Ascending aorta (tissue), 2 donors: ENCODE results near the gene FBXO38. TPM values are rescaled to one million over a fixed set of nuclear protein-coding genes. Genes with fewer than 3 reads are reported as not detected.

ENCODE experiments used
- DNase-seq, 2 donors: peaks; one replicate each; pipeline ENCODE4 v3.0.0-alpha.2; 2019; ENCODE audit warnings: low spot score in 2 of 2
- H3K27ac ChIP-seq, 2 donors: fragments of 200-600 bp; sonication (generic); one replicate each; pipeline ENCODE4 v1.5.1; 2016 to 2017; ENCODE audit warnings: mild to moderate bottlenecking in 1 of 2
- H3K27me3 ChIP-seq: fragments of 200-600 bp; sonication (generic); one replicate; pipeline ENCODE4 v1.5.1; 2017
- H3K36me3 ChIP-seq, 2 donors: fragments of 200-600 bp; sonication (generic); one replicate each; pipeline ENCODE4 v1.5.1; 2016
- H3K4me1 ChIP-seq, 2 donors: fragments of 200-600 bp; sonication (generic); one replicate each; pipeline ENCODE4 v1.5.1; 2016 to 2017; ENCODE audit warnings: mild to moderate bottlenecking in 1 of 2
- H3K4me3 ChIP-seq, 2 donors: fragments of 200-600 bp; sonication (generic); one replicate each; pipeline ENCODE4 v1.5.1; 2016 to 2017; ENCODE audit warnings: mild to moderate bottlenecking in 1 of 2
- H3K9me3 ChIP-seq, 2 donors: fragments of 200-600 bp; sonication (generic); one replicate each; pipeline ENCODE4 v1.5.1; 2016
- intact Hi-C: fragments of 100-400 bp; cut with DNase I; formaldehyde crosslinking; loops from one replicate; pipeline ENCODE4 v1.15.1; 2023
- total RNA-seq: library from RNA; depleted of rRNA; stranded (reverse); fragments of >200 nt; gene quantifications from one replicate; pipeline ENCODE4 v1.1.0, GENCODE V29; 2016
- TF ChIP-seq, protein P1 (sequence below), 3 experiments: fragments of 200-600 bp in 2 of 3; fragments of 450-650 bp in 1 of 3; sonication (generic) in 2 of 3; IDR thresholded peaks; one replicate each; pipeline ENCODE4 v1.5.1; 2016 to 2019; ENCODE audit warnings: antibody characterized with exemption in 3 of 3, mild to moderate bottlenecking in 1 of 3, moderate library complexity in 1 of 3

The FBXO38 gene
- total RNA-seq, 1 donor from 2014 or later: 12.1 TPM

DNA sequence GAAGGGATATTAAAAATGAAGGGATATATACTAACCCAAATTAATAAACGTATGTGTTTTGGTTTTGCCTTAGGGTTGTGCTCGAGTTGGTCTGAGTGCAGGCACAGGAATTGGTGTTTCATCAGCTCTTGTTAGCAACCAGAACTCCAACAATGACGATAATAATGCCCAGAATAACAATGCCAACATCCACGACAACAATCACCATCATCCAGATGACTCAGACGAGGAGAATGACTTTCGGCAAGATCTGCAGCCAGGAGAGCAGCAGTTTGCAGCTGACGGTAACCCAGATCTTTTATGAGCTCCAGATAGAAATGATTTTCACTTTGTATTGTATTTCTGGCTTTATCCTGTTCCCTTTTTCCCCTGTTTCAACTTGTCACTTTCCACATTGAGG is 33.2 kb downstream of the FBXO38 start:
- Histone ChIP-seq H3K36me3 (peaks cover 38 to 91% of the 10 kb centered on the region in 2 donors), H3K27ac (no peak overlapping the region), H3K4me3 (no peak overlapping the region), H3K4me1 (no peaks in the 10 kb centered on the region), H3K27me3 (no peaks in the 10 kb centered on the region), H3K9me3 (no peaks in the 10 kb centered on the region)
- intact Hi-C loops: no loop called here
- DNase-seq: no peak
- TF ChIP-seq, protein P1, sequence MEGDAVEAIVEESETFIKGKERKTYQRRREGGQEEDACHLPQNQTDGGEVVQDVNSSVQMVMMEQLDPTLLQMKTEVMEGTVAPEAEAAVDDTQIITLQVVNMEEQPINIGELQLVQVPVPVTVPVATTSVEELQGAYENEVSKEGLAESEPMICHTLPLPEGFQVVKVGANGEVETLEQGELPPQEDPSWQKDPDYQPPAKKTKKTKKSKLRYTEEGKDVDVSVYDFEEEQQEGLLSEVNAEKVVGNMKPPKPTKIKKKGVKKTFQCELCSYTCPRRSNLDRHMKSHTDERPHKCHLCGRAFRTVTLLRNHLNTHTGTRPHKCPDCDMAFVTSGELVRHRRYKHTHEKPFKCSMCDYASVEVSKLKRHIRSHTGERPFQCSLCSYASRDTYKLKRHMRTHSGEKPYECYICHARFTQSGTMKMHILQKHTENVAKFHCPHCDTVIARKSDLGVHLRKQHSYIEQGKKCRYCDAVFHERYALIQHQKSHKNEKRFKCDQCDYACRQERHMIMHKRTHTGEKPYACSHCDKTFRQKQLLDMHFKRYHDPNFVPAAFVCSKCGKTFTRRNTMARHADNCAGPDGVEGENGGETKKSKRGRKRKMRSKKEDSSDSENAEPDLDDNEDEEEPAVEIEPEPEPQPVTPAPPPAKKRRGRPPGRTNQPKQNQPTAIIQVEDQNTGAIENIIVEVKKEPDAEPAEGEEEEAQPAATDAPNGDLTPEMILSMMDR (IDR thresholded peaks at IDR 0.05): no peak

DNA sequence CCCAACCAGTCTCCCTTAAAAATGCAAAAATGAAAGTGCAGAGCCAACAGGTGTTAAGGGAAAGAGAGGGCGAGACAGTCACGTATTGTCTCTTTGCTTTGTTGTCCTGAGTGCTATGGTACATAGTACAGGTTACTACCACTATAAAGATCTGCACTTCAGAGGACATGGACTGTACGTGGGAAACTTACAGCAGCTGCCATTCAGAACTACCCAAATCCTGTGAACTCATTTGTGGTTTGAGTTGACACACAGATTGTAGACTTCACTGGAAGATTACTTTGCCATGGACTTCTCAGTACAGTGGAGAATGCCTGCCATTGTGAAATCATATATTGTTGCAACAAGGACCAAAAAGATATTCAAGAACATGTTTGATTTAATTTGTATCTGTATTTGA is 34.8 kb downstream of the FBXO38 start:
- TF ChIP-seq, protein P1 (IDR thresholded peaks at IDR 0.05): no peak
- H3K4me3 ChIP-seq: no peak overlapping the region
- DNase-seq: no peak
- no peaks in the 10 kb centered on the region for H3K4me1 ChIP-seq
- H3K27me3 ChIP-seq: no peaks in the 10 kb centered on the region
- H3K36me3 ChIP-seq: peaks cover 37 to 91% of the 10 kb centered on the region in 2 donors
- H3K9me3 ChIP-seq: no peaks in the 10 kb centered on the region
- no peak overlapping the region for H3K27ac ChIP-seq
- intact Hi-C loops: no loop called here

DNA sequence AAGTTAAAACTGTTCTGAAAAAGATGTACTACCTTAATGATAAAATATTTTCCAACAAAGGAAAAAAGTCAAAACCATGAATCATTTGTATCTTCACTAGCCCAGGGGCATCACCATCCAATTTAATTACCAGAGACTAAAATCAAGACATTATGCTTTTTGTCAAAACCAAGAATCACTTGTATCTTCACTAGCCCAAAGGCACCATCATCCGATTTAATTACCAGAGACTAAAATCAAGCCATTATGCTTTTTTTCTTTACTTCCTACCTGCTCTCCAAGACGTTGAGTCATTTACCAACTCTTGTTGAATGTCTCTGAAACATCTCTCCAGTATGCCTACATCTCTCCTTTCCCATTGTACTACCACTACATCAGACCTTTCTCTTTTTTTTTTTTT is 37.9 kb downstream of the FBXO38 start:
- H3K4me1 ChIP-seq: no peaks in the 10 kb centered on the region
- H3K9me3 ChIP-seq: no peaks in the 10 kb centered on the region
- peaks cover 55 to 93% of the 10 kb centered on the region in 2 donors for H3K36me3 ChIP-seq
- H3K27ac ChIP-seq: no peak overlapping the region
- no peaks in the 10 kb centered on the region for H3K27me3 ChIP-seq
- no peak overlapping the region for H3K4me3 ChIP-seq
- TF ChIP-seq, protein P1 (IDR thresholded peaks at IDR 0.05): no peak
- no peak for DNase-seq
- intact Hi-C loops: no loop called here

DNA sequence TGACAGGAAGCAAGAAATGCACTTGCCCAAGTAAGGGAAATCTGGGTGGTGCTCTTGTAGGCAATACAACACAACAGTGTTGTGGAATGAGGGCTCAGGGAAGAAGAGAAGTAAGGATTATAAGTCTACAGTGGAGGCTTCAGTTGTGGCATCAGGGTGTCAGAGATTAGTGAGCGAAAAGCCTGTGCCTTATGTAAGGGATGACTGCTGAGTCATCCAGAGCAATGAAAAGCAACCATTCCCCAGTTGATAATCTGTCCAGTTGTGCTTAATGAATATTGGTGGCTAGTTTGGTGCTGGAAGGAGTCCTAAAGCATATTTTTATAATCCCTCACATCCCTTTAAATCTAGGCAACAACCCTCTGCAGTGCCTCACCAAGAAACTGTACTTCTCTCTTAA is 42.0 kb downstream of the FBXO38 start:
- Histone ChIP-seq H3K4me1 (no peaks in the 10 kb centered on the region), H3K9me3 (no peaks in the 10 kb centered on the region), H3K27ac (no peak overlapping the region), H3K36me3 (peaks cover 59 to 68% of the 10 kb centered on the region in 2 donors), H3K27me3 (no peaks in the 10 kb centered on the region), H3K4me3 (no peak overlapping the region)
- DNase-seq: no peak
- intact Hi-C loops: no loop called here
- TF ChIP-seq, protein P1 (IDR thresholded peaks at IDR 0.05): no peak

DNA sequence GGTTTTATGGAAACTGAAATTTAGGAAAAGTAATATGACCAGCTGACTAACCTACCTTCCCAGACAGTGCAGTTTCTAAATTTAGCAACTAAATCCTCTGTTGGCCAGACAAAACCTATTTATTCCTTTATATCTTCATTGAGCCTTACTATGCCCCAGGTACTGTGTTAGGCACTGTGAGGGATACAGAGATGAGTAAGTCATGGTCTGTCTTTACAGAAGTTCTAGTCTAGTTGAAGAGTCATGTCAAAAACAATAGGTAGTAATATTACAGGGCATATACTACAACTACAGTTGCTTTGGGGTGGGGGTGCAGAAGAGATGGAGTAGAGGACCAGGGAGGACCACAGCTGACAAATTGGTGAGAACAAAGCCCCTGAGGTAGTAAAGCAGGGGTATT is 42.8 kb downstream of the FBXO38 start:
- H3K9me3 ChIP-seq: no peaks in the 10 kb centered on the region
- no peaks in the 10 kb centered on the region for H3K27me3 ChIP-seq
- H3K4me1 ChIP-seq: no peaks in the 10 kb centered on the region
- H3K36me3 ChIP-seq: peaks cover 59 to 68% of the 10 kb centered on the region in 2 donors
- no peak overlapping the region for H3K4me3 ChIP-seq
- TF ChIP-seq, protein P1 (IDR thresholded peaks at IDR 0.05): no peak
- no peak for DNase-seq
- intact Hi-C loops: no loop called here
- H3K27ac ChIP-seq: no peak overlapping the region
